ENCODE data around the gene PDCL3.

- TF ChIP-seq CTCF (IDR thresholded peaks at IDR 0.05) (no peak), EZH2 (IDR thresholded peaks at IDR 0.05) (no peak)
Measured at GRCh38 chr2:100554798-100555407, 7.9 kb upstream of the PDCL3 start.
